Uterus (tissue), 4 donors: ENCODE data around the gene PRR11. TPM values are rescaled to one million over a fixed set of nuclear protein-coding genes. Genes with fewer than 3 reads are reported as not detected.

Experiments used
- DNase-seq, 2 donors: peaks; one replicate each; pipeline ENCODE4 v3.0.0-alpha.2; 2019 to 2020
- H3K27ac ChIP-seq, 2 donors: fragments of 200-600 bp; sonication (generic); 1 replicate in 1 of 2; 2 replicates in 1 of 2; pipeline ENCODE4 v1.5.1; 2016 to 2018
- H3K27me3 ChIP-seq, 2 donors: fragments of 200-600 bp; sonication (generic); one replicate each; pipeline ENCODE4 v1.5.1; 2018 to 2019; ENCODE audit warnings: control low read depth in 1 of 2
- H3K36me3 ChIP-seq, 2 donors: fragments of 200-600 bp; sonication (generic); one replicate each; pipeline ENCODE4 v1.5.1; 2019; ENCODE audit warnings: control low read depth in 1 of 2
- H3K4me1 ChIP-seq, 2 donors: fragments of 200-600 bp; sonication (generic); one replicate each; pipeline ENCODE4 v1.5.1; 2018 to 2019; ENCODE audit warnings: control low read depth in 1 of 2
- H3K4me3 ChIP-seq, 2 donors: fragments of 200-600 bp; sonication (generic); 1 replicate in 1 of 2; 2 replicates in 1 of 2; pipeline ENCODE4 v1.5.1; 2018 to 2019; ENCODE audit warnings: mild to moderate bottlenecking in 1 of 2
- H3K9me3 ChIP-seq, 2 donors: fragments of 200-600 bp; sonication (generic); one replicate each; pipeline ENCODE4 v1.5.1; 2019; ENCODE audit warnings: control low read depth in 1 of 2
- POLR2A ChIP-seq, 2 donors: fragments of 450-650 bp; IDR thresholded peaks; one replicate each; pipeline ENCODE4 v1.6.1; 2016; ENCODE audit warnings: antibody characterized with exemption in 2 of 2, mild to moderate bottlenecking in 1 of 2, moderate library complexity in 1 of 2
- intact Hi-C: fragments of 100-400 bp; cut with DNase I; formaldehyde crosslinking; loops from one replicate; pipeline ENCODE4 v1.15.1; 2023; ENCODE audit warnings: low total_unique reads
- total RNA-seq, 4 donors: library from RNA; depleted of rRNA in 3 of 4; stranded (reverse); fragments of >200 nt in 3 of 4; gene quantifications; one replicate each; pipeline versions ENCODE4 v1.1.0 to v1.2.4, GENCODE V29; 2014 to 2023
- TF ChIP-seq, protein P1 (sequence below), 4 experiments: fragments of 200-600 bp in 2 of 4; fragments of 450-650 bp in 2 of 4; sonication (generic) in 2 of 4; IDR thresholded peaks; one replicate each; pipeline ENCODE4 v1.5.1; 2016 to 2019; ENCODE audit warnings: antibody characterized with exemption in 4 of 4, mild to moderate bottlenecking in 2 of 4, moderate library complexity in 1 of 4
- donor health status: DM: yes; HTN: yes; CAD: no.

Gene PRR11
- total RNA-seq, 4 donors from 2014 or later = 0.26 to 5.5 (median 1.6) TPM; not detected in 1

DNA sequence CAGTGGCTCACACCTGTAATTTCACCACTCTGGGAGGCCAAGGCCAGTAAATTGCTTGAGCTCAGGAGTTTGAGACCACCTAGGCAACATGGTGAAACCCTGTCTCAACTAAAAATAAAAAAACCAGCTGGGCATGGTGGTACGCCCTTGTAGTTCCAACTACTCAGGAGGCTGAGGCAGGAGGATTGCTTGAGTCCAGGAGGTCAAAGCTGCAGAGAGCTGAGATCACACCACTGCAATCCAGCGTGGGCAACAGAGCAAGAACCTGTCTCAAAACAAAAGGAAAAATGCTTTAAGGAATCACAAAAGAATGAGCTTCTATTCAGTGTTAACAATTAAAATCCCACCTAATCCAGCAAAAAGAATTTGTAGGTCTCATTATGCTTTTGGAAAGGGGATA lies 5.9 kb downstream of the PRR11 start:
- intact Hi-C loops = no loop called here
- Histone ChIP-seq H3K27me3 (no peaks in the 10 kb centered on the region), H3K9me3 (no peaks in the 10 kb centered on the region), H3K4me3 (no peak overlapping the region), H3K4me1 (no peaks in the 10 kb centered on the region), H3K27ac (no peak overlapping the region), H3K36me3 (no peaks in the 10 kb centered on the region)
- DNase-seq = no peak
- TF ChIP-seq, protein P1, sequence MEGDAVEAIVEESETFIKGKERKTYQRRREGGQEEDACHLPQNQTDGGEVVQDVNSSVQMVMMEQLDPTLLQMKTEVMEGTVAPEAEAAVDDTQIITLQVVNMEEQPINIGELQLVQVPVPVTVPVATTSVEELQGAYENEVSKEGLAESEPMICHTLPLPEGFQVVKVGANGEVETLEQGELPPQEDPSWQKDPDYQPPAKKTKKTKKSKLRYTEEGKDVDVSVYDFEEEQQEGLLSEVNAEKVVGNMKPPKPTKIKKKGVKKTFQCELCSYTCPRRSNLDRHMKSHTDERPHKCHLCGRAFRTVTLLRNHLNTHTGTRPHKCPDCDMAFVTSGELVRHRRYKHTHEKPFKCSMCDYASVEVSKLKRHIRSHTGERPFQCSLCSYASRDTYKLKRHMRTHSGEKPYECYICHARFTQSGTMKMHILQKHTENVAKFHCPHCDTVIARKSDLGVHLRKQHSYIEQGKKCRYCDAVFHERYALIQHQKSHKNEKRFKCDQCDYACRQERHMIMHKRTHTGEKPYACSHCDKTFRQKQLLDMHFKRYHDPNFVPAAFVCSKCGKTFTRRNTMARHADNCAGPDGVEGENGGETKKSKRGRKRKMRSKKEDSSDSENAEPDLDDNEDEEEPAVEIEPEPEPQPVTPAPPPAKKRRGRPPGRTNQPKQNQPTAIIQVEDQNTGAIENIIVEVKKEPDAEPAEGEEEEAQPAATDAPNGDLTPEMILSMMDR (IDR thresholded peaks at IDR 0.05) = no peak
- TF ChIP-seq POLR2A (IDR thresholded peaks at IDR 0.05) = no peak

DNA sequence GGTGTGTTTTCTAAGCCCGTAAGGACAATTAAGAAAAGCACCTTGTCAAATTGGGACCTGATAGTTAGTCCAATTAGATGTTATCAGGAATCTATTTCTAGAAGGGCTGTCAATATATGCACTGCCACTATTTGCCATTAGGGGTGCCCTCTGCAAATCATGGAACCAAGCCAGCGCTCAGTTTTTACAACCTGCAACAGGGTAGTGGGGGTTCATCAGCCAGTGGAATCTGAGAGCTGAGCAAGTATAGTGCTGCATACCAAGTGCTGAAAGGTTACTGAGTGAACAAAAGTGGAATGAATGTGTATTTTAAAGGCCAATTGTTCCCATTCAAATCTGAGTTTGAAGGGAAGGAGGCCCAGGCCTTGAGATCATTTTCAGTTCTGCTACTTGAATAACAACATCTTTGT lies 10.4 kb downstream of the PRR11 start:
- Histone ChIP-seq H3K4me3 (no peak overlapping the region), H3K27me3 (no peaks in the 10 kb centered on the region), H3K36me3 (no peaks in the 10 kb centered on the region), H3K27ac (no peak overlapping the region), H3K9me3 (no peaks in the 10 kb centered on the region), H3K4me1 (no peaks in the 10 kb centered on the region)
- intact Hi-C loops = no loop called here
- DNase-seq = no peak
- TF ChIP-seq POLR2A (IDR thresholded peaks at IDR 0.05) = no peak
- TF ChIP-seq, protein P1 (IDR thresholded peaks at IDR 0.05) = peak in 1 of 4 experiments; percentile 4

DNA sequence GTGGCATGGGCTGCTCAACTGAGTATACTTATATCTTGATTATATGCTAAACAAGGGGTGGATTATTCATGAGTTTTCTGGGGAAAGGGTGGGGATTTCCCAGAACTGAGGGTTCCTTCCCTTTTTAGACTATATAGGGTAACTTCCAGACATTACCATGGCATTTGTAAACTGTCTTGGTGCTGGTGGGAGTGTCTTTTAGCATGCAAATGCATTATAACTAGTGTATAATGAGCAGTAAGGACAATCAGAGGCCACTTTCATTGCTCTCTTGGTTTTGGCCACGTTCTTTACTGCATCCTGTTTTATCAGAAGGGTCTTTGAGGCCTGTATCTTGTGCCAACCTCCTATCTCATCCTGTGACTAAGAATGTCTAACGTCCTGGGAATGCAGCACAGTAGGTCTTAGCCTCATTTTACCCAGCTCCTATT lies 12.0 kb downstream of the PRR11 start:
- Histone ChIP-seq H3K4me1 (no peaks in the 10 kb centered on the region), H3K27ac (no peak overlapping the region), H3K9me3 (no peaks in the 10 kb centered on the region), H3K27me3 (no peaks in the 10 kb centered on the region), H3K4me3 (no peak overlapping the region), H3K36me3 (no peaks in the 10 kb centered on the region)
- TF ChIP-seq POLR2A (IDR thresholded peaks at IDR 0.05) = no peak
- TF ChIP-seq, protein P1 (IDR thresholded peaks at IDR 0.05) = no peak
- no peak for DNase-seq
- intact Hi-C loops = no loop called here

DNA sequence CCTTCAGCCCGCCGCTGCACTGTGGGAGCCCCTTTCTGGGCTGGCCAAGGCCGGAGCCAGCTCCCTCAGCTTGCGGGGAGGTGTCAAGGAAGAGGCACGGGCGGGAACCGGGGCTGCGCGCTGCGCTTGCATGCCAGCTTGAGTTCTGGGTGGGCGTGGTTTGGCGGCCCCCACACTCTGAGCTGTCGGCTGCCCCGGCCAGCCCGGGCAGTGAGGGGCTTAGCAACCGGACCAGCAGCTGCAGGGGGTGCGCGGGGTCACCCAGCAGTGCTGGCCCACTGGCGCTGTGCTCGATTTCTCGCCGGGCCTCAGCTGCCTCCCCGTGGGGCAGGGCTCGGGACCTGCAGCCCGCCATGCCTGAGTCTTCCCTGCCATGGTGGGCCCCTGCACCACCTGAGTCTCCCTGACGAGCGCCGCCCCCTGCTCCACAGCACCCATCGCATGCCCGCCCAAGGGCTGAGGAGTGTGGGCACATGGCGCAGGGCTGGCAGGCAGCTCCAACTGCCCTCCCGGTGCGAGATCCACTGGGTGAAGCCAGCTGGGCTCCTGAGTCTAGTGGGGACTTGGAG lies 17.0 kb downstream of the PRR11 start:
- Histone ChIP-seq H3K4me3 (no peak overlapping the region), H3K4me1 (no peaks in the 10 kb centered on the region), H3K27me3 (no peaks in the 10 kb centered on the region), H3K9me3 (no peaks in the 10 kb centered on the region), H3K36me3 (no peaks in the 10 kb centered on the region), H3K27ac (no peak overlapping the region)
- no peak for DNase-seq
- TF ChIP-seq, protein P1 (IDR thresholded peaks at IDR 0.05) = no peak
- no peak for TF ChIP-seq POLR2A (IDR thresholded peaks at IDR 0.05)
- intact Hi-C loops = no loop called here

DNA sequence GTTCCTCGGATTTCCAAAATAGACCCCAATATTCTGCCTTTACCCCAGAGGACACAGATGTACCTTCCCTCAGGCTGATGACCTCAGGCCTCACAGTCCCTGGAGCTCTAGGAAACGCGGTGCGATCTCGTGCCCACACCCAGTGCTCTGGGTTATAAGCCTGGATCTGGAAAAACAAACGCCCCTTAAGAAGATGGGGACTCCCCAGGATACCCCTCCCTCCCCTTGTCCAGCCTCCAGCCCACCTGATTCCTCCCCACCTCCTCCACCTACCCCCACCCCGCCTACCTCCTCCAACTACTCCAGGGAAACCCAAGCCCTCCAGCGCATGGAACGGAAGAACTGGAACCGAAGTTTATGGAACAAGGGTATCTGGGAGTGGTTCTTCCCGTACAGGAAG lies 19.1 kb downstream of the PRR11 start:
- H3K27ac ChIP-seq = no peak overlapping the region
- H3K36me3 ChIP-seq = no peaks in the 10 kb centered on the region
- no peaks in the 10 kb centered on the region for H3K9me3 ChIP-seq
- DNase-seq = no peak
- intact Hi-C loops = no loop called here
- no peak overlapping the region for H3K4me3 ChIP-seq
- no peaks in the 10 kb centered on the region for H3K27me3 ChIP-seq
- no peaks in the 10 kb centered on the region for H3K4me1 ChIP-seq
- TF ChIP-seq, protein P1 (IDR thresholded peaks at IDR 0.05) = no peak
- no peak for TF ChIP-seq POLR2A (IDR thresholded peaks at IDR 0.05)
